Ishikawa (cell line): Measurements from ENCODE around the gene ATP2A3.

Experiments
- CREB1 ChIP-seq: IDR thresholded peaks from 2 replicates; pipeline ENCODE4 v1.6.1; 2012; ENCODE audit warnings: low read depth
- EP300 ChIP-seq: IDR thresholded peaks from 2 replicates; pipeline ENCODE4 v1.6.1; 2012; ENCODE audit warnings: borderline replicate concordance
- MAX ChIP-seq: IDR thresholded peaks from 2 replicates; pipeline ENCODE4 v1.6.1; 2012
- RAD21 ChIP-seq: IDR thresholded peaks from 2 replicates; pipeline ENCODE4 v1.6.1; 2012; ENCODE audit warnings: low read depth
- REST ChIP-seq: IDR thresholded peaks from 2 replicates; pipeline ENCODE4 v1.6.1; 2012; ENCODE audit warnings: low read depth, mild to moderate bottlenecking
- TAF1 ChIP-seq: IDR thresholded peaks from 2 replicates; pipeline ENCODE4 v1.6.1; 2012; ENCODE audit warnings: low read depth, mild to moderate bottlenecking
- TEAD4 ChIP-seq: IDR thresholded peaks from 2 replicates; pipeline ENCODE4 v1.6.1; 2012
- YY1 ChIP-seq: IDR thresholded peaks from 2 replicates; pipeline ENCODE4 v1.6.1; 2012; ENCODE audit warnings: low read depth
- TF ChIP-seq, protein P1 (sequence below): IDR thresholded peaks from 2 replicates; pipeline ENCODE4 v1.6.1; 2012

DNA sequence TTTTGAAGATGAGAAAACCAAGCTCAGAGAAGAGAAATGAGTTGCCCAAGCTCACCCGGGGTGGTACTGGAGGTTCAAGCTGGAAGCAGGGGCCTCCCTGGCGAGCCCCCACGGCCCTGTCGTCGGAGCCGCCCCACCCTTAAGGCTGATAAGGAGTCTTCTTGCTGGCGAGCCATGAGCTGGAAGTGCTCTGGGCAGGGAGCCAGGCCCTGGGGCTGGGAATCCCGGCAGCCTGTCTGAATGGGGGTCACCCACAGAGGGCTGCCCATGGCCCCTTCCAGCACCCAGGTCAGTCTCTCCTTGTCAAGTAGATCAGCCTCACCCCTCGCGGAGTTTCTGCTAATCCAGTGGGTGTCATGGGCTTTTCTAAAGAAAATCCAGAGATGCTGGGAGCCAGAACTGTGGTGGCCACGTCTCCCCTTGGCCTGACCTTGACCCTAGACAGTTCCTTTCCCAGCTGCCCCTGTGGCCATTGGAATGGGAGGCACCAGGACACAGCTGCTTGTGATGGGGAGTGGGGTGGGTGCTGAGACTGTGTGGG lies 46.8 kb downstream of the ATP2A3 start:
- TF ChIP-seq, protein P1, sequence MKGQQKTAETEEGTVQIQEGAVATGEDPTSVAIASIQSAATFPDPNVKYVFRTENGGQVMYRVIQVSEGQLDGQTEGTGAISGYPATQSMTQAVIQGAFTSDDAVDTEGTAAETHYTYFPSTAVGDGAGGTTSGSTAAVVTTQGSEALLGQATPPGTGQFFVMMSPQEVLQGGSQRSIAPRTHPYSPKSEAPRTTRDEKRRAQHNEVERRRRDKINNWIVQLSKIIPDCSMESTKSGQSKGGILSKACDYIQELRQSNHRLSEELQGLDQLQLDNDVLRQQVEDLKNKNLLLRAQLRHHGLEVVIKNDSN: no peak
- TF ChIP-seq EP300 (no peak), MAX (no peak), RAD21 (no peak), REST (no peak), YY1 (no peak), TAF1 (no peak), CREB1 (no peak), TEAD4 (no peak)
